ENCODE results near the gene GBX2.

DNA sequence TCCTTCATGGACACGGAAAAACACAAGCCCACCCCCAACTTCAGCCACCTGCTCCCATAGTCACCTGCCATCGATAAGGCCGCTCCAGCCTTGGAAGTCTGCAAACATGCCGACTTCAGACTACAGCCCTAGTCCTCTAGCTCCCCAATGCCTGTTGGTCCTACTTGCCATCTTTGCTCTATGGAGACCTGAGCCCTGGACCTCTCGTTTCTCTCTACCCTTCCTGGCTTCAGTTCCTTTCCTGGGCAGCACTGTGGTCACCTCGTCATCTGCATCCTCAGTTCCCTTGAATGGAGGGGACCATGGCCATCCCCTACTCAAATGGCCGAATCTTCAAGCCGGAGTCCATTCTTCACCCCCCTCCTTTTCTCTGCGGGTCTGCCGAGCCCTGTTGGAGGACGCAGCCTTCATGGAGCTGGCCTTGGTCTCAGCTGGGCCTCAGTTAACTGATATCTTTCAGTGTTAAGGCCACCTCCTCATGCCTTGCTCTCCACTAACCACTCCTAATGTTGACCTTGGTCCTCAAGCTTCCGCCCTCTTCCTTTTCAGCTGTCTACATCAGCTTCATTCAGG, 47.7 kb upstream of the GBX2 start:
- TF ChIP-seq EZH2 (IDR thresholded peaks at IDR 0.05) (no peak), CEBPB (IDR thresholded peaks at IDR 0.05; ENCODE audit: low read depth) (no peak), POLR2A (IDR thresholded peaks at IDR 0.05; ENCODE audit: borderline replicate concordance, extremely low read depth, insufficient read depth, insufficient read length) (no peak), SIN3A (IDR thresholded peaks at IDR 0.05; ENCODE audit: low read depth) (no peak), EGR1 (IDR thresholded peaks at IDR 0.05; ENCODE audit: low read depth) (no peak), SRF (IDR thresholded peaks at IDR 0.05; ENCODE audit: low read depth) (no peak), POLR2AphosphoS5 (IDR thresholded peaks at IDR 0.05; ENCODE audit: low read depth, low read length) (no peak), EZH2phosphoT487 (IDR thresholded peaks at IDR 0.05; ENCODE audit: borderline replicate concordance) (no peak), YY1 (IDR thresholded peaks at IDR 0.05; ENCODE audit: extremely low read depth, insufficient replicate concordance, low read depth, low read length) (no peak), ZNF274 (IDR thresholded peaks at IDR 0.05; ENCODE audit: low read depth, low read length) (no peak)
- TF ChIP-seq, protein P1, sequence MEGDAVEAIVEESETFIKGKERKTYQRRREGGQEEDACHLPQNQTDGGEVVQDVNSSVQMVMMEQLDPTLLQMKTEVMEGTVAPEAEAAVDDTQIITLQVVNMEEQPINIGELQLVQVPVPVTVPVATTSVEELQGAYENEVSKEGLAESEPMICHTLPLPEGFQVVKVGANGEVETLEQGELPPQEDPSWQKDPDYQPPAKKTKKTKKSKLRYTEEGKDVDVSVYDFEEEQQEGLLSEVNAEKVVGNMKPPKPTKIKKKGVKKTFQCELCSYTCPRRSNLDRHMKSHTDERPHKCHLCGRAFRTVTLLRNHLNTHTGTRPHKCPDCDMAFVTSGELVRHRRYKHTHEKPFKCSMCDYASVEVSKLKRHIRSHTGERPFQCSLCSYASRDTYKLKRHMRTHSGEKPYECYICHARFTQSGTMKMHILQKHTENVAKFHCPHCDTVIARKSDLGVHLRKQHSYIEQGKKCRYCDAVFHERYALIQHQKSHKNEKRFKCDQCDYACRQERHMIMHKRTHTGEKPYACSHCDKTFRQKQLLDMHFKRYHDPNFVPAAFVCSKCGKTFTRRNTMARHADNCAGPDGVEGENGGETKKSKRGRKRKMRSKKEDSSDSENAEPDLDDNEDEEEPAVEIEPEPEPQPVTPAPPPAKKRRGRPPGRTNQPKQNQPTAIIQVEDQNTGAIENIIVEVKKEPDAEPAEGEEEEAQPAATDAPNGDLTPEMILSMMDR (IDR thresholded peaks at IDR 0.05 in 2 of 3, conservative IDR thresholded peaks at IDR 0.05 in 1 of 3; ENCODE audit: borderline replicate concordance in 1 of 3, insufficient read depth in 1 of 3, low read depth in 2 of 3, low read length in 2 of 3) = no peak
- TF ChIP-seq, protein P2, sequence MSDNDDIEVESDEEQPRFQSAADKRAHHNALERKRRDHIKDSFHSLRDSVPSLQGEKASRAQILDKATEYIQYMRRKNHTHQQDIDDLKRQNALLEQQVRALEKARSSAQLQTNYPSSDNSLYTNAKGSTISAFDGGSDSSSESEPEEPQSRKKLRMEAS (IDR thresholded peaks at IDR 0.05) = no peak
- TF ChIP-seq, protein P3, sequence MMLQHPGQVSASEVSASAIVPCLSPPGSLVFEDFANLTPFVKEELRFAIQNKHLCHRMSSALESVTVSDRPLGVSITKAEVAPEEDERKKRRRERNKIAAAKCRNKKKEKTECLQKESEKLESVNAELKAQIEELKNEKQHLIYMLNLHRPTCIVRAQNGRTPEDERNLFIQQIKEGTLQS (IDR thresholded peaks at IDR 0.05) = no peak
